RWPE2 (cell line): Measurements from ENCODE around the gene OBP2A.
A peak's percentile ranks its signal among the peaks of the same experiment; 100 is the strongest.

Source experiments
- ATAC-seq: fragments of 200-7000 bp; cut with Tn5 transposase; 3 replicates; pipeline ENCODE4 v1.9.1; 2021; ENCODE audit warnings: low read depth
- DNase-seq: peaks from one replicate; pipeline ENCODE4 v3.0.0-alpha.2; 2020; ENCODE audit warnings: low spot score
- H3K27ac ChIP-seq: fragments of 450-650 bp; 2 replicates; pipeline ENCODE4 v1.5.1; 2017; ENCODE audit warnings: mild to moderate bottlenecking; ENCODE audit not compliant: poor library complexity, severe bottlenecking
- H3K27me3 ChIP-seq: fragments of 250-450 bp; sonication (Bioruptor Pico); 2 replicates; pipeline ENCODE4 v1.5.1; 2021; ENCODE audit warnings: mild to moderate bottlenecking, moderate library complexity; ENCODE audit not compliant: insufficient read depth, poor library complexity, severe bottlenecking
- H3K36me3 ChIP-seq: fragments of 250-450 bp; sonication (Bioruptor Pico); 2 replicates; pipeline ENCODE4 v1.5.1; 2020; ENCODE audit warnings: low read depth, mild to moderate bottlenecking, moderate library complexity
- H3K4me1 ChIP-seq: fragments of 250-450 bp; sonication (Bioruptor Pico); 2 replicates; pipeline ENCODE4 v1.5.1; 2021; ENCODE audit warnings: mild to moderate bottlenecking, moderate library complexity; ENCODE audit not compliant: insufficient read depth, poor library complexity, severe bottlenecking
- H3K4me3 ChIP-seq: fragments of 250-450 bp; sonication (Bioruptor Pico); 2 replicates; pipeline ENCODE4 v1.5.1; 2021; ENCODE audit warnings: mild to moderate bottlenecking, moderate library complexity; ENCODE audit not compliant: severe bottlenecking
- H3K9me3 ChIP-seq: fragments of 250-450 bp; sonication (Bioruptor Pico); 2 replicates; pipeline ENCODE4 v1.5.1; 2021; ENCODE audit warnings: mild to moderate bottlenecking, moderate library complexity; ENCODE audit not compliant: severe bottlenecking
- CTCF ChIP-seq: fragments of 450-650 bp; IDR thresholded peaks from one replicate; pipeline ENCODE4 v1.5.1; 2017; ENCODE audit warnings: mild to moderate bottlenecking, moderate library complexity; ENCODE audit not compliant: poor library complexity, severe bottlenecking

OBP2A gene

GRCh38 chr9:135590486-135591079 lies 44.7 kb downstream of the OBP2A start:
- H3K27ac ChIP-seq, result no peak overlapping the region
- no peaks in the 10 kb centered on the region for H3K9me3 ChIP-seq
- H3K4me3 ChIP-seq, result no peak overlapping the region
- ATAC-seq (no peak), DNase-seq (peak; percentile 52)
- TF ChIP-seq CTCF, result no peak
- no peaks in the 10 kb centered on the region for H3K27me3 ChIP-seq
- H3K36me3 ChIP-seq, result no peaks in the 10 kb centered on the region
- H3K4me1 ChIP-seq, result no peaks in the 10 kb centered on the region

GRCh38 chr9:135591506-135592330 lies 45.8 kb downstream of the OBP2A start:
- H3K4me3 ChIP-seq, result no peak overlapping the region
- TF ChIP-seq CTCF, result no peak
- no peaks in the 10 kb centered on the region for H3K4me1 ChIP-seq
- H3K9me3 ChIP-seq, result no peaks in the 10 kb centered on the region
- H3K27ac ChIP-seq, result no peak overlapping the region
- H3K27me3 ChIP-seq, result no peaks in the 10 kb centered on the region
- DNase-seq (peak; percentile 55), ATAC-seq (no peak)
- no peaks in the 10 kb centered on the region for H3K36me3 ChIP-seq

- Histone ChIP-seq H3K27me3 (no peaks in the 10 kb centered on the region), H3K4me1 (no peaks in the 10 kb centered on the region), H3K9me3 (no peaks in the 10 kb centered on the region), H3K4me3 (no peak overlapping the region), H3K36me3 (no peaks in the 10 kb centered on the region), H3K27ac (no peak overlapping the region)
- TF ChIP-seq CTCF, result no peak
- DNase-seq (no peak), ATAC-seq (no peak)
Observed at GRCh38 chr9:135592331-135592590, 46.3 kb downstream of the OBP2A start.

- no peak for TF ChIP-seq CTCF
- Histone ChIP-seq H3K27ac (no peak overlapping the region), H3K27me3 (no peaks in the 10 kb centered on the region), H3K4me1 (no peaks in the 10 kb centered on the region), H3K36me3 (no peaks in the 10 kb centered on the region), H3K9me3 (no peaks in the 10 kb centered on the region), H3K4me3 (no peak overlapping the region)
- DNase-seq (no peak), ATAC-seq (no peak)
Observed at GRCh38 chr9:135592625-135593024, 46.7 kb downstream of the OBP2A start.

GRCh38 chr9:135596211-135596610 lies 50.3 kb downstream of the OBP2A start:
- Histone ChIP-seq H3K27ac (no peak overlapping the region), H3K36me3 (no peaks in the 10 kb centered on the region), H3K27me3 (peaks cover 4% of the 10 kb centered on the region), H3K4me3 (no peak overlapping the region), H3K9me3 (no peaks in the 10 kb centered on the region), H3K4me1 (no peaks in the 10 kb centered on the region)
- no peak for TF ChIP-seq CTCF
- ATAC-seq, result no peak
- no peak for DNase-seq
